HepG2 (cell line): Measurements from ENCODE around the gene SNX9. TPM values are rescaled to one million over a fixed set of nuclear protein-coding genes. Genes with fewer than 3 reads are reported as not detected.
"Not testable (repeated sequence)": the region's sequence is repeated elsewhere in the genome, so short reads cannot be mapped to it uniquely, and the experiment has no call there.

Source experiments
- ATAC-seq: fragments of 200-7000 bp; cut with Tn5 transposase; 3 replicates; pipeline ENCODE4 v1.9.1; 2020; ENCODE audit warnings: mild to moderate bottlenecking, moderate library complexity
- BruUV-seq: library from RNA; stranded (reverse); fragments of 400-500 nt; replicated peaks from 2 replicates; lab custom pipeline; 2021; lab: Mats Ljungman, UMichigan
- CTCF ChIA-PET: fragments of 300-600 bp; formaldehyde crosslinking; extraction: SDS; loops from one replicate; lab custom pipeline; 2021; ENCODE audit warnings: low total read pairs, inconsistent platforms, low intra/inter-chr PET ratio; lab: Yijun Ruan, JAX
- POLR2A ChIA-PET: fragments of 350-600 bp; sonication (Branson Sonifier 250); formaldehyde crosslinking; loops from one replicate; lab custom pipeline; 2020; ENCODE audit warnings: antibody characterized with exemption, inconsistent platforms; lab: Yijun Ruan, JAX
- DNase-seq: peaks from one replicate; pipeline ENCODE4 v3.0.0-alpha.2; 2015; ENCODE audit warnings: low spot score
- FAIRE-seq: peaks from 3 replicates; lab custom pipeline; 2011; peaks lifted over from hg19 to GRCh38; lab: Jason Lieb, UNC
- H2AFZ ChIP-seq: one replicate; pipeline ENCODE4 v1.6.1; 2011; ENCODE audit warnings: low read length, inconsistent platforms
- H3K27ac ChIP-seq: fragments of 300-600 bp; 3 replicates; pipeline ENCODE4 v1.8.0; 2011; ENCODE audit warnings: mixed run types, mild to moderate bottlenecking, mixed read lengths, low read length, inconsistent platforms; ENCODE audit not compliant: insufficient read depth; ENCODE audit errors: extremely low read length
- H3K27me3 ChIP-seq, 2 experiments: fragments of 200-600 bp in 1 of 2; 2 replicates in 1 of 2; 3 replicates in 1 of 2; pipeline versions ENCODE4 v1.6.0 to v1.8.0; 2011; ENCODE audit warnings: low read length in 2 of 2, mild to moderate bottlenecking in 2 of 2, moderate library complexity in 2 of 2, inconsistent platforms in 1 of 2; ENCODE audit not compliant: insufficient read depth in 2 of 2, control insufficient read depth in 1 of 2
- H3K36me3 ChIP-seq, 2 experiments: fragments of 200-600 bp in 1 of 2; replicated peaks in 1 of 2; 2 replicates in 1 of 2; 3 replicates in 1 of 2; pipeline versions ENCODE4 v1.5.1 to v1.8.0; 2011; ENCODE audit warnings: low read length in 2 of 2, inconsistent platforms in 1 of 2; ENCODE audit not compliant: insufficient read depth in 2 of 2, control insufficient read depth in 1 of 2
- H3K4me1 ChIP-seq: 2 replicates; pipeline ENCODE4 v1.5.1; 2012; ENCODE audit warnings: low read length, inconsistent platforms; ENCODE audit not compliant: insufficient read depth
- H3K4me2 ChIP-seq: 2 replicates; pipeline ENCODE4 v1.6.0; 2011; ENCODE audit warnings: low read depth, low read length, inconsistent platforms
- H3K4me3 ChIP-seq, 3 experiments: fragments of 200-600 bp in 1 of 3; sonication (generic), shearing (Covaris generic) in 1 of 3; replicated peaks in 1 of 3; 2 replicates each; pipeline ENCODE4 v1.5.1; 2011 to 2016; ENCODE audit warnings: low read length in 3 of 3, inconsistent platforms in 2 of 3, low read depth in 2 of 3, mild to moderate bottlenecking in 2 of 3, control low read depth in 1 of 3, mixed read lengths in 1 of 3; ENCODE audit not compliant: insufficient read depth in 1 of 3
- H3K79me2 ChIP-seq: one replicate; pipeline ENCODE4 v1.6.1; 2011; ENCODE audit warnings: low read length, inconsistent platforms; ENCODE audit not compliant: insufficient read depth
- H3K9ac ChIP-seq: 2 replicates; pipeline ENCODE4 v1.6.0; 2011; ENCODE audit warnings: mild to moderate bottlenecking, low read depth, low read length, inconsistent platforms; ENCODE audit not compliant: insufficient read depth
- H3K9me3 ChIP-seq: 2 replicates; pipeline ENCODE4 v1.5.1; 2012; ENCODE audit warnings: mild to moderate bottlenecking, low read length
- H4K20me1 ChIP-seq: 2 replicates; pipeline ENCODE4 v1.6.0; 2011; ENCODE audit warnings: inconsistent platforms, mild to moderate bottlenecking, low read length, moderate library complexity; ENCODE audit not compliant: insufficient read depth
- HDAC6 ChIP-seq: fragments of 200-600 bp; sonication (generic); IDR thresholded peaks from 2 replicates; pipeline ENCODE4 v1.7.0; 2017; ENCODE audit warnings: mild to moderate bottlenecking, antibody characterized with exemption, low read length, low read depth
- HOXA5 ChIP-seq: sonication (generic); formaldehyde crosslinking; IDR thresholded peaks from 2 replicates; pipeline ENCODE4 v1.4.0; 2020; ENCODE audit warnings: missing genetic modification reagents
- KLF9 ChIP-seq: IDR thresholded peaks from 2 replicates; pipeline ENCODE4 v1.6.1; 2016; ENCODE audit warnings: low read depth
- MLLT10 ChIP-seq: sonication (generic); formaldehyde crosslinking; IDR thresholded peaks from 2 replicates; pipeline ENCODE4 v1.4.0; 2020; ENCODE audit warnings: missing genetic modification reagents
- NAIF1 ChIP-seq: sonication (generic); formaldehyde crosslinking; IDR thresholded peaks from 2 replicates; pipeline ENCODE4 v1.5.0; 2020; ENCODE audit warnings: mild to moderate bottlenecking, missing genetic modification reagents, borderline replicate concordance
- NBN ChIP-seq: fragments of 450-650 bp; conservative IDR thresholded peaks from 2 replicates; pipeline ENCODE4 v1.6.1; 2017
- RBM22 ChIP-seq: fragments of 200-400 bp; formaldehyde crosslinking; optimal IDR thresholded peaks from 2 replicates; pipeline ENCODE3; 2017; ENCODE audit warnings: mild to moderate bottlenecking, low read length, moderate library complexity
- SMAD9 ChIP-seq: sonication (generic); formaldehyde crosslinking; IDR thresholded peaks from 2 replicates; pipeline ENCODE4 v1.5.1; 2020; ENCODE audit warnings: mild to moderate bottlenecking, missing genetic modification reagents
- ZNF331 ChIP-seq: sonication (generic); formaldehyde crosslinking; IDR thresholded peaks from 2 replicates; pipeline ENCODE4 v1.4.0; 2020; ENCODE audit warnings: missing genetic modification reagents
- ZNF556 ChIP-seq: sonication (generic); formaldehyde crosslinking; IDR thresholded peaks from 2 replicates; pipeline ENCODE4 v1.4.0; 2020; ENCODE audit warnings: mild to moderate bottlenecking, missing genetic modification reagents, borderline replicate concordance
- ZSCAN20 ChIP-seq: sonication (generic); formaldehyde crosslinking; IDR thresholded peaks from 2 replicates; pipeline ENCODE4 v1.4.0; 2020; ENCODE audit warnings: missing genetic modification reagents, mild to moderate bottlenecking, borderline replicate concordance
- WGBS: methylation state at CpG from one replicate; pipeline ENCODE4 v1.1.6; 2017; ENCODE audit warnings: low lambda C conversion rate; 5-methylcytosine and 5-hydroxymethylcytosine counted together
- in situ Hi-C: cut with HindIII; loops from 2 replicates; pipeline ENCODE4 v1.10.0; 2017; ENCODE audit warnings: low pct_unique_long_range_greater_than_20kb; ENCODE audit not compliant: extremely low pct_ligation_motif_present
- intact Hi-C: fragments of 100-400 bp; cut with micrococcal nuclease; formaldehyde crosslinking; loops from one replicate; pipeline ENCODE4 v1.10.0; 2022; ENCODE audit not compliant: unreplicated experiment
- polyA plus RNA-seq, 8 experiments: library from polyadenylated mRNA; depleted of rRNA in 3 of 8; stranded (reverse) in 7 of 8; unstranded in 1 of 8; fragments of >200 nt; fragmentation: Illumina TruSeq in 4 of 8; extraction: Trizol in 4 of 8; gene quantifications; 2 replicates each; pipeline versions ENCODE4 v1.2.1 to v1.2.3, GENCODE V29; 2011 to 2016; ENCODE audit warnings: low read depth in 4 of 8, missing spikeins in 1 of 8, mixed read lengths in 1 of 8; ENCODE audit not compliant: insufficient read depth in 1 of 8
- total RNA-seq, 5 experiments: library from RNA; depleted of rRNA; stranded (reverse); fragments of >200 nt; fragmentation: Illumina TruSeq; extraction: Trizol; gene quantifications; 2 replicates each; pipeline ENCODE4 v1.2.3, GENCODE V29; 2016; ENCODE audit warnings: low read depth in 1 of 5
- TF ChIP-seq, protein P1 (sequence below): sonication (generic); formaldehyde crosslinking; IDR thresholded peaks from 2 replicates; pipeline ENCODE4 v1.4.0; 2020; ENCODE audit warnings: missing genetic modification reagents, low read depth, mild to moderate bottlenecking, borderline replicate concordance

The SNX9 gene
- total and polyA plus RNA-seq, 2 of the 13 experiments (the other 11 are each of a cell fraction or from before 2014, with no cell fraction given): 21.9 to 36.0 TPM

DNA sequence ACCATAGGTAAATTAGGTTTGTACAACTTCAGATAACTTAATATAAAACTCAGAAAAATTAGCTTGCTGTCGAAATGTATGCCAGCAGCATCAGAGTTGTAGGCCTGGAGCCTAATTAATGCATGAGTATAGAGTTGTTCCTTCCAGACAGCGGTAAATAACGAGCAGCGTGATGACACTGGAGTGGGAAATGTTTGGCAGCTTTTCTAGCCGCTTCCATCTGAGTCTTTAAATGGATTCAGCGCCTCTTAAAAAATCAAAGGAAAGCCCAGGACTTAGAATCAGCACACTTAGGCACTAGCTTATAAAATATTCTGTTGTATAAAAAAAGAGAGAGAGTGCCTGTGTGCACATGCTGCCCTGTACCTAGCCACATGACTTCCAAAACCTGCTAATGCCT is 114.9 kb downstream of the SNX9 start (continued):
- TF ChIP-seq NAIF1 (CRISPR knock-in tag): no peak
- no peak for TF ChIP-seq HOXA5
- no peak for TF ChIP-seq MLLT10 (CRISPR knock-in tag)

DNA sequence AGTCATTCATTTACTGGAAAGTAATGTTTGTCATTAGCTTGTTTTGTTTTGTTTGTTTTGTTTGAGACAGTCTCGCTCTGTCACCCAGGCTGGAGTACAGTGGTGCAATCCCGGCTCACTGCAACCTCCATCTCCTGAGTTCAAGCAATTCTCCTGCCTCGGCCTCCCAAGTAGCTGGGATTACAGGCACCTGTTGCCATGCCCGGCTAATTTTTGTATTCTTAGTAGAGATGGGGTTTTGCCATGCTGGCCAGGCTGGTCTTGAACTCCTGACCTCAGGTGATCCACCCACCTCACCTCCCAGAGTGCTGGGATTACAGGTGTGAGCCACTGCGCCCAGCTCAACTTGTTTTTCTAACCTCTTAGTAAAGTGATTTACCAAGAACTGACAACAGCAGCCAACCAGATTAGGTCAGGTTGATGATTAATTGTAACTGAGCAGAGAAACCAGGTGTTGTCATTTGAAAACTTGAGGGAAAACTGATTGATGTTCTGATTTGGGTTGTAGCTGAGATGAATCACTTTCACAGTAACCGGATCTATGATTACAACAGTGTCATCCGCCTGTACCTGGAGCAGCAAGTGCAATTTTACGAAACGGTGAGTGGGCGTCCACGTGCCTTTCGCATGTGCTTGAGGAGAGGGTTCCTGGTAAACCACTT is 117.5 kb downstream of the SNX9 start:
- DNase-seq, H3K4me3 ChIP-seq, H3K27me3 ChIP-seq, FAIRE-seq, intact Hi-C loops, CTCF ChIA-PET, H3K4me1 ChIP-seq, BruUV-seq, H2AFZ ChIP-seq, ATAC-seq, H4K20me1 ChIP-seq, H3K79me2 ChIP-seq, H3K9me3 ChIP-seq, in situ Hi-C loops, H3K9ac ChIP-seq, H3K27ac ChIP-seq, H3K4me2 ChIP-seq: not testable (repeated sequence)
- WGBS: 96% methylated on average over 12 of the region's 12 CpGs
- peaks cover 27 to 81% of the 10 kb centered on the region in 2 experiments for H3K36me3 ChIP-seq
- POLR2A ChIA-PET: interaction anchor here (1.9 kb wide), 1 partner anchor 13 kb away, joined by 4 read pairs; no protein-coding TSS in a partner anchor

DNA sequence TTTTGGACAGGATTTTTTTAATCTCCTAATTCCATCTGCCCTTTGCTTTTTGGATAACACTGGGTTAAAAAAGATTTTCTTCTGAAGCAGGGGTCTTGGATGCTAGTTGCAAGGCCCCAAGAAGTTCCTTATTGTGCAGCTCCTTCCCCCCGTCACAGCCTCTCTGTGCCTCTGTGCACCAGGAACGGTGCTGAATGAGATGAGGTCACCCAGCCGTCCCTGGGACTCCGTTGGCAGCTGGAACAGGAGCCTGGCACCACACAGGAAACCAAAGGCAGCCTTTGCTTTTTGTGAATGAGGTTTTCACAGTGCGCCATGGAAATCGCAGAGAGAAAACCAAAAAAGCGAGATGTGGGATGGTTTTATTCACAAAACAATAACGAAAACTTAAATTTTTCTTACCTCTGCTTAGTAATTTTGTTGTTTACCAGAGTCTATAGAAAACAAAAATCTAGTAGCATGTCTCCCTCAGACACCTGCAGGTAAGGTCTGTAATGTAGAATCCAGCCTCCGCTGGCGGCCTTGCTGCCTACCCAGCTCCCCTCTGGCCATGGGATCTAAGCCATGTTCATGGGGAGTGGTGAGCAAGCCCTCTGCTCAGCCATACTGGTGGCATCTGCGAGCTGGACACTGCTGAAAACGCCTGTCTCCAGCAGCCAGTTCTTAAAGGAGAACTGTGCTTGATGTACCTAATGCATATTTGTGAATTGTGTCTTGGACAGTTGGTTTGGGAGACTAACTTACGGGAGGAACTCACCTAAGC is 118.2 kb downstream of the SNX9 start:
- in situ Hi-C loops: no loop called here
- ChIA-PET POLR2A (interaction anchor here (1.9 kb wide), 1 partner anchor 12 kb away, joined by 4 read pairs; no protein-coding TSS in a partner anchor), CTCF (no interaction called here)
- no peak for ATAC-seq
- Histone ChIP-seq H3K27ac (no peak overlapping the region), H2AFZ (no peak overlapping the region), H3K36me3 (peaks cover 27 to 75% of the 10 kb centered on the region in 2 experiments), H3K4me1 (no peaks in the 10 kb centered on the region)
- DNase-seq: no peak
- BruUV-seq: no TSS peak
- TF ChIP-seq RBM22: peak; percentile 27
- TF ChIP-seq, protein P1, sequence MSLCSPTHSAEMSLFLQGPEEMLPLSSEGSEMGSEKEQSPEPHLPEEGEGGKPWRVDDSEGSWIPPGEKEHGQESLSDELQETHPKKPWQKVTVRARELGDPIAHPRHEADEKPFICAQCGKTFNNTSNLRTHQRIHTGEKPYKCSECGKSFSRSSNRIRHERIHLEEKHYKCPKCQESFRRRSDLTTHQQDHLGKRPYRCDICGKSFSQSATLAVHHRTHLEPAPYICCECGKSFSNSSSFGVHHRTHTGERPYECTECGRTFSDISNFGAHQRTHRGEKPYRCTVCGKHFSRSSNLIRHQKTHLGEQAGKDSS: no peak
- TF ChIP-seq ZNF556: no peak
- TF ChIP-seq SMAD9 (CRISPR knock-in tag): no peak
- no peak for TF ChIP-seq HDAC6
- no peak for TF ChIP-seq NBN
- TF ChIP-seq KLF9: no peak
- no peak for TF ChIP-seq ZSCAN20
- no peak for TF ChIP-seq ZNF331 (CRISPR knock-in tag)
- TF ChIP-seq, all 625 proteins: peak for 1
- H3K4me2 ChIP-seq: no peak overlapping the region
- H3K4me3 ChIP-seq: no peak overlapping the region
- WGBS: 95% methylated on average over 13 of the region's 13 CpGs
- no peak for FAIRE-seq
- H3K9me3 ChIP-seq: no peaks in the 10 kb centered on the region
- H3K27me3 ChIP-seq: no peaks in the 10 kb centered on the region
- no peaks in the 10 kb centered on the region for H3K79me2 ChIP-seq
- H3K9ac ChIP-seq: no peak overlapping the region
- intact Hi-C loops: no loop called here
- no peaks in the 10 kb centered on the region for H4K20me1 ChIP-seq
